Activated naive CD8-positive, alpha-beta T cell treated with anti-CD3 and anti-CD28 coated beads, Interleukin-2, amount 50 U/mL, for 16 hours (primary cell): ENCODE measurements around the gene OSBPL2.

ENCODE experiments used
- DNase-seq: peaks from one replicate; pipeline ENCODE4 v3.0.0-alpha.2; 2020; ENCODE audit warnings: low read depth, low spot score

The OSBPL2 gene

GRCh38 chr20:62206388-62206775, 31.9 kb upstream of the OSBPL2 start:
- no peak for DNase-seq

GRCh38 chr20:62208061-62208794, 30.1 kb upstream of the OSBPL2 start:
- no peak for DNase-seq

GRCh38 chr20:62208795-62209755, 29.2 kb upstream of the OSBPL2 start:
- no peak for DNase-seq

GRCh38 chr20:62209850-62210495, 28.3 kb upstream of the OSBPL2 start:
- no peak for DNase-seq

- no peak for DNase-seq
These were observed 27.8 kb upstream of the OSBPL2 start for GRCh38 chr20:62210496-62210855.

- DNase-seq = no peak
These were observed 27.1 kb upstream of the OSBPL2 start for GRCh38 chr20:62211216-62211615.

- no peak for DNase-seq
These were observed 26.5 kb upstream of the OSBPL2 start for GRCh38 chr20:62211769-62212288.

GRCh38 chr20:62212299-62212698, 26.0 kb upstream of the OSBPL2 start:
- DNase-seq = no peak

- no peak for DNase-seq
These were observed 24.3 kb upstream of the OSBPL2 start for GRCh38 chr20:62214067-62214466.

GRCh38 chr20:62215020-62215990, 23.0 kb upstream of the OSBPL2 start:
- DNase-seq = no peak

- DNase-seq = no peak
These were observed 22.2 kb upstream of the OSBPL2 start for GRCh38 chr20:62215991-62216635.

GRCh38 chr20:62216636-62217566, 21.4 kb upstream of the OSBPL2 start:
- DNase-seq = no peak

- no peak for DNase-seq
These were observed 20.2 kb upstream of the OSBPL2 start for GRCh38 chr20:62217913-62218773.

GRCh38 chr20:62219101-62219991, 19.0 kb upstream of the OSBPL2 start:
- no peak for DNase-seq

GRCh38 chr20:62219992-62220665, 18.2 kb upstream of the OSBPL2 start, which contains the start of gene HRH3:
Gene HRH3, minus strand, starts transcription at chr20:62220278. Its CDS starts 308 bp downstream, at chr20:62219970.
- DNase-seq = no peak
